ENCODE measurements around the gene MTAP.

MTAP gene

GRCh38 chr9:21889673-21890072 is 87.2 kb downstream of the MTAP start (continued):
- no peak for TF ChIP-seq ZNF654 (tag by site-specific recombination; IDR thresholded peaks at IDR 0.05; ENCODE audit: low read depth)

GRCh38 chr9:21890696-21891095 is 88.3 kb downstream of the MTAP start:
- Histone ChIP-seq H3K36me3 (ENCODE audit: control insufficient read depth in 2 of 2, insufficient read depth in 1 of 2, low read length in 2 of 2) (peaks cover 0 to 7% of the 10 kb centered on the region in 2 experiments; a peak in 1 of 3 replicates), H3K4me3 (ENCODE audit: low read depth, low read length) (no peak overlapping the region), H3K27ac (ENCODE audit: extremely low read depth, low read depth, low read length) (no peak overlapping the region), H3K9me3 (ENCODE audit: control insufficient read depth, insufficient read depth, low read depth, low read length) (no peaks in the 10 kb centered on the region), H3K4me1 (ENCODE audit: control insufficient read depth, insufficient read depth, low read length) (no peaks in the 10 kb centered on the region)
- TF ChIP-seq TCF7L2 (IDR thresholded peaks at IDR 0.05; ENCODE audit: borderline replicate concordance, low read depth, low read length) = no peak
- ChIA-PET CTCF (interaction anchor here (0.6 to 0.9 kb wide), 2 partner anchors 18 to 349 kb away, joined by 3 read pairs; no protein-coding TSS in a partner anchor), POLR2A (no interaction called here)

DNA sequence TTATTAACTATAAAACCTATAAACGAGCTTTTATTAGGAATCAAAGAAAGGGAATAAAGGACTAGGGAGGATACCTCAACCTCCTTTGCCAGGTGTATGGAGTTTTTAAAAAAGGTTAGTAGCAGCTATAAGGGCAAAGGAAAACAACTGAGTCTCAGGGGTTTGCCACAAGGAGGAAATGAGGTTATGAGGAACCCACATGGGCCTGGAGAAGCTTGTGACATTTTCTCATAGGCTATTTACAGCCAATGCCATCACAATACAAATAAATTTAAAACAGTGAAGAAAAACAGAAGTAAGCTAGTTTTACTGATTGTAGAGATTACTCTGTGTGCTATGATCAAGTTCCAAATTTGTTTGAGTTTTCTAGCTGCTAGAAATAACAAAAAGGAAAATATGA is 99.1 kb downstream of the MTAP start:
- Histone ChIP-seq H3K27ac (ENCODE audit: extremely low read depth, low read depth, low read length) (no peak overlapping the region), H3K36me3 (ENCODE audit: control insufficient read depth in 2 of 2, insufficient read depth in 1 of 2, low read length in 2 of 2) (no peaks in the 10 kb centered on the region), H3K9me3 (ENCODE audit: control insufficient read depth, insufficient read depth, low read depth, low read length) (no peaks in the 10 kb centered on the region), H3K4me1 (ENCODE audit: control insufficient read depth, insufficient read depth, low read length) (no peaks in the 10 kb centered on the region), H3K4me3 (ENCODE audit: low read depth, low read length) (no peak overlapping the region)
- POLR2A ChIA-PET = interaction anchor here (1.0 kb wide), 1 partner anchor 107 kb away, joined by 3 read pairs; the partner anchor contains the start of gene CDKN2B
- CTCF ChIA-PET = interaction anchor here (0.6 to 1.5 kb wide), 5 partner anchors 18 to 107 kb away, joined by 3 to 4 read pairs (median 4); partner anchors contain the start of gene CDKN2B
- TF ChIP-seq ZNF146 (tag by site-specific recombination; IDR thresholded peaks at IDR 0.05) = no peak
- no peak for TF ChIP-seq TCF7L2 (IDR thresholded peaks at IDR 0.05; ENCODE audit: borderline replicate concordance, low read depth, low read length)
- no peak for TF ChIP-seq ZNF423 (tag by site-specific recombination; IDR thresholded peaks at IDR 0.05)
- no peak for TF ChIP-seq ZNF341 (tag by site-specific recombination; IDR thresholded peaks at IDR 0.05; ENCODE audit: low read depth)
- no peak for TF ChIP-seq ZNF510 (tag by site-specific recombination; IDR thresholded peaks at IDR 0.05; ENCODE audit: insufficient replicate concordance)
- TF ChIP-seq HOXD13 (CRISPR knock-in tag; IDR thresholded peaks at IDR 0.05; ENCODE audit: borderline replicate concordance) = no peak
- no peak for TF ChIP-seq ZNF433 (tag by site-specific recombination; IDR thresholded peaks at IDR 0.05; ENCODE audit: low read depth)
- no peak for TF ChIP-seq ZNF16 (tag by site-specific recombination; IDR thresholded peaks at IDR 0.05; ENCODE audit: low read depth)
- no peak for TF ChIP-seq ZNF707 (tag by site-specific recombination; IDR thresholded peaks at IDR 0.05)
- no peak for TF ChIP-seq BCL11B (tag by site-specific recombination; IDR thresholded peaks at IDR 0.05; ENCODE audit: low read depth)
- TF ChIP-seq ZNF692 (tag by site-specific recombination; IDR thresholded peaks at IDR 0.05) = no peak
- TF ChIP-seq ZNF211 (tag by site-specific recombination; IDR thresholded peaks at IDR 0.05; ENCODE audit: low read depth) = no peak
- TF ChIP-seq REPIN1 (tag by site-specific recombination; IDR thresholded peaks at IDR 0.05; ENCODE audit: low read depth) = no peak
- TF ChIP-seq ZNF791 (tag by site-specific recombination; IDR thresholded peaks at IDR 0.05) = no peak
- TF ChIP-seq, protein P1, sequence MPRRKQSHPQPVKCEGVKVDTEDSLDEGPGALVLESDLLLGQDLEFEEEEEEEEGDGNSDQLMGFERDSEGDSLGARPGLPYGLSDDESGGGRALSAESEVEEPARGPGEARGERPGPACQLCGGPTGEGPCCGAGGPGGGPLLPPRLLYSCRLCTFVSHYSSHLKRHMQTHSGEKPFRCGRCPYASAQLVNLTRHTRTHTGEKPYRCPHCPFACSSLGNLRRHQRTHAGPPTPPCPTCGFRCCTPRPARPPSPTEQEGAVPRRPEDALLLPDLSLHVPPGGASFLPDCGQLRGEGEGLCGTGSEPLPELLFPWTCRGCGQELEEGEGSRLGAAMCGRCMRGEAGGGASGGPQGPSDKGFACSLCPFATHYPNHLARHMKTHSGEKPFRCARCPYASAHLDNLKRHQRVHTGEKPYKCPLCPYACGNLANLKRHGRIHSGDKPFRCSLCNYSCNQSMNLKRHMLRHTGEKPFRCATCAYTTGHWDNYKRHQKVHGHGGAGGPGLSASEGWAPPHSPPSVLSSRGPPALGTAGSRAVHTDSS (tag by site-specific recombination; IDR thresholded peaks at IDR 0.05) = no peak
- TF ChIP-seq ZNF148 (tag by site-specific recombination; IDR thresholded peaks at IDR 0.05; ENCODE audit: borderline replicate concordance) = no peak
